ENCODE measurements around the gene RRAD. TPM values are rescaled to one million over a fixed set of nuclear protein-coding genes. Genes with fewer than 3 reads are reported as not detected.
"Not testable (repeated sequence)": the region's sequence is repeated elsewhere in the genome, so short reads cannot be mapped to it uniquely, and the experiment has no call there.

Gene RRAD
- total and polyA plus RNA-seq, 5 experiments from 2014 or later = 0.55 TPM; not detected in 4

DNA sequence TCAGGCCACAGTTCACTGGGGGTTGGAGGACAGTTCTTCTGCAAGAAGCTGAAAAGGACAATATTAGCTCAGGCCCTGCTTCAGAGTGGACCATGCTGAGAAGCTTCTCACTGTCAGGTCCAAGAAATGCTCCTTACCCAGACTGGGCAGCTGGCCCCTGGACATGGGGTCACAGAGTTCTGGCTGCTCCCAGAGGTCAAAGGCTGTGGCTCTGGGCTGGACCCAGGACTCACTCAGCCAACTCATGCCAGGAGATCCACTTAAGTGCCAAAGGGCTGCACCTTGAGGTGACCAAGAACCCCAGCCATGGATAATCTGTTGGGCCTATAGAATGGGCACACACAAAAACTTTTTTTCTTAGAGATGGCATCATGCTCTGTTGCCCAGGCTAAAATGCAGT lies 14.0 kb upstream of the RRAD start:
- H3K27ac Mint-ChIP-seq = peak overlapping the region in 1 of 10 donors; percentile 11
- DNase-seq = no peak
- POLR2A ChIA-PET = no interaction called here

DNA sequence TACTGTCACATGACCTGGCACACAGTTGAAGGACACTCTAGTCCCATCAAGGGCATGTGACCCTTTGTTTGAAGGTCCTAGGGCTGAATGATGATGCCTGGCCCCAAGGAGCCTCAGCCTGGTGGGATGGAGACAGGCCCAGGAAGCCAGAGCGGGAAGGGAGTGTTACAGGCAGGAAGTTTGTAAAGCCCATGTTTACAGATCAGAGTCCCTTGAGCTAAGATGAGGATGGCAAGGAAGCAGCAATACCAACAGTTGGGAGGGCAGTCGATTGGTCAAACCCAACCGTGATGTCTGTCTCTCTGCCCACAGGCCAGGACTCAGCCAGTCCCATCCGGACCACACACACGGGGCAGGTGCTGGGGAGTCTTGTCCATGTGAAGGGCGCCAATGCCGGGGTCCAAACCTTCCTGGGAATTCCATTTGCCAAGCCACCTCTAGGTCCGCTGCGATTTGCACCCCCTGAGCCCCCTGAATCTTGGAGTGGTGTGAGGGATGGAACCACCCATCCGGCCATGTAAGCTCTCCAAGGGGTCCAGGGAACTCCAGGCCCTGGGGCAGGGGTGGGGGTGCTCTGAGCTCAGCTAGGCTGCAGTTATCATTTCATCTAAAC lies 12.5 kb upstream of the RRAD start:
- Mint-ChIP-seq H3K9me3 (no peaks in the 10 kb centered on the region), H3K27ac (peak overlapping the region in 6 of 10 donors; percentile 7 to 75 (median 38)), H3K27me3 (no peaks in the 10 kb centered on the region), H3K36me3 (peaks cover 0 to 61% (median 2%) of the 10 kb centered on the region in 3 donors), H3K4me3 (peak overlapping the region in 1 of 10 donors; percentile 38), H3K4me1 (peaks cover 35 to 55% (median 44%) of the 10 kb centered on the region in 4 donors)
- POLR2A ChIA-PET = no interaction called here
- DNase-seq = no peak
- ATAC-seq = no peak

More for the DNA sequence above, 14.0 kb upstream of the RRAD start:
- peaks cover 0 to 57% (median 0%) of the 10 kb centered on the region in 3 donors for H3K36me3 Mint-ChIP-seq
- no peaks in the 10 kb centered on the region for H3K27me3 Mint-ChIP-seq
- H3K4me3 Mint-ChIP-seq = no peak overlapping the region
- H3K4me1 Mint-ChIP-seq = peaks cover 21 to 39% (median 29%) of the 10 kb centered on the region in 4 donors
- no peak for ATAC-seq
- H3K9me3 Mint-ChIP-seq = no peaks in the 10 kb centered on the region

DNA sequence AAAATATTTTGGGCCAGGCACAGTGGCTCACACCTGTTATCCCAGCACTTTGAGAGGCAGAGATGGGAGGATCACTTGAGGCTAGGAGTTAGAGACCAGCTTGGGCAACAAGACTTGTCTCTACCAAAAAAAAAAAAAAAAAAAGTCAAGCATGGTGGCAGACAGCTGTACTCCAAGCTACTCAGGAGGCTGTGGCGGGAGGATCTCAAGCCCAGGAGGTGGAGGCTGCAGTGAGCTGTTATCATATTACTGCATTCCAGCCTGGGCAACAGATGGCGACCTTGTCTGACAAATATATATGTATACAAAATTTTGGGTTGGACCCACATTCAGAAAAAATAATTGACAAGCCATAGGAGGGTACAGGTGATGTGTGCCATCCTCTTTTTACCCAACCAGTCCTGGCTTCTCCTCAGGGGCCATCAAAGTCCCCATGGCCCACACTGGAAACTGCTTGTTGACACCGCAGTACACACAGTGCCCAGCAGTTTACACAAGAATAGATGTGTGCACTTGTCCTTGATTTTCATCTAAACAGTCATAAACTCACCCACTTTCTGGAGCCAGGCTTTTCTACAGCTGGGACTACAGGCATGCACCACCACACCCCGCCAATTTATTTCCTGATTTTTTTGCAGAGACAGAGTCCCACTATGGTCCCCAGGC lies 11.7 kb upstream of the RRAD start:
- H3K9me3 Mint-ChIP-seq = no peaks in the 10 kb centered on the region
- DNase-seq (no peak), ATAC-seq (no peak)
- POLR2A ChIA-PET = no interaction called here
- H3K4me1 Mint-ChIP-seq = peaks cover 41 to 63% (median 52%) of the 10 kb centered on the region in 4 donors
- peaks cover 0 to 59% (median 2%) of the 10 kb centered on the region in 3 donors for H3K36me3 Mint-ChIP-seq
- H3K4me3 Mint-ChIP-seq = peak overlapping the region; percentile 38 to 100 (median 97)
- peak overlapping the region in 9 of 10 donors; percentile 27 to 82 (median 66) for H3K27ac Mint-ChIP-seq
- H3K27me3 Mint-ChIP-seq = no peaks in the 10 kb centered on the region

DNA sequence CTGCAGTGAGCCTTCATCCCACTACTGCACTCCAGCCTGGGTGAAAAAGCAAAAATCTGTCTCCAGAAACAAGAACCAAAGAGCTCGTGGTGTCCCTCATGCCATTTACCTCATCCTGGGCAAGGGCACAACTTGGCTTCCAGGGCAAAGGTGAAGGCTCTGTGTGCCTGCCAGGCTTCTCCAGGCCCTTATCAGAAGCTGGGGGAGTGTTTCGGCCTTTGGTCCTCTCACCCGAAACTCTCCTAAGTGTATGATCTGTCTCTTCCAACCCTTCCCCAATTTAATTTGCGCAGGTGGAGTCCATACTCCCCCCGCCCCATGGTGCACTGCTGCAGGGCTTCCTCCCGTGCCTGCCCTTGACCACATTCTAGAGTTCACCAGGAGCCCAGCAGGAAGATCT lies 11.1 kb upstream of the RRAD start:
- peak overlapping the region; percentile 38 to 100 (median 98) for H3K4me3 Mint-ChIP-seq
- no peaks in the 10 kb centered on the region for H3K27me3 Mint-ChIP-seq
- H3K9me3 Mint-ChIP-seq = no peaks in the 10 kb centered on the region
- H3K27ac Mint-ChIP-seq = peak overlapping the region in 9 of 10 donors; percentile 16 to 99 (median 76)
- POLR2A ChIA-PET = no interaction called here
- H3K36me3 Mint-ChIP-seq = peaks cover 0 to 58% (median 5%) of the 10 kb centered on the region in 3 donors
- ATAC-seq (no peak), DNase-seq (no peak)
- H3K4me1 Mint-ChIP-seq = peaks cover 41 to 68% (median 57%) of the 10 kb centered on the region in 4 donors

DNA sequence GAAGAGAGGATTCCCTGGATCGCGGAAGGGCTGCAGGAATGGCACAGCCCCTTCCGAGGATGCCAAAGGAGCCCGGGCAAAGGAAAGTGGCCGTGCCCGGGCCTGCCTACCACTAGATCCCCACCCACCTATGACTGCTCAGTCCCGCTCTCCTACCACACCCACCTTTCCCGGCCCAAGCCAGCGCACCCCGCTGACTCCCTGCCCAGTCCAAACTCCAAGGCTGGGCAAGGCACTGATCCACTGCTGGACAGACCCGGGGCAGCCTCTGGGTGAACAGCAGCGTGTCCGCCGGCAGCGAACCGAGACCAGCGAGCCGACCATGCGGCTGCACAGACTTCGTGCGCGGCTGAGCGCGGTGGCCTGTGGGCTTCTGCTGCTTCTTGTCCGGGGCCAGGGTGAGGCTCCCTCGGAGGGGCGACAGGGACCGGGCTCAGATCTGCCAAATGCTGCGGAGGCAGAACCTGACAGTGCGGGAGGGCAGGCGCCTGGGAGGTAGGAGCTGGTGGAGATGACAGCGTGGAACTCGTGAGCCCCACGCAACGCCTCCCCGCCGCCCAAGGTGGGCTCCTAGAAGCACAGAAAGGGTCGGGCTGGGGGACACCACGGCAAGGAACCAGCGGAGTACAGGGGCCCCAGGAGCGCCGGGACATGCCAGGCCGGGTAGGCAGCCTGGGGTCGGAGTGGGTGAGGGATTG lies 10.1 kb upstream of the RRAD start, which contains the start of gene CES2:
CES2 (plus strand) TSS at position 203 of the 698 bp plus-strand sequence; CDS start at position 323, 120 bp downstream.
- Mint-ChIP-seq H3K36me3 (peaks cover 0 to 57% (median 5%) of the 10 kb centered on the region in 3 donors), H3K4me3 (peak within 1 kb of the TSS; percentile 96 to 100 (median 98)), H3K9me3 (no peaks in the 10 kb centered on the region), H3K27ac (peak within 1 kb of the TSS; percentile 95 to 99 (median 99)), H3K27me3 (no peaks in the 10 kb centered on the region), H3K4me1 (peaks cover 41 to 68% (median 57%) of the 10 kb centered on the region in 4 donors)
- ATAC-seq (no peak), DNase-seq (peak in 1 of 10 donors; percentile 61)
- POLR2A ChIA-PET = interaction anchor here (2.3 to 2.7 kb wide), 2 partner anchors 8 to 105 kb away, joined by 6 to 9 read pairs; partner anchors contain the start of gene NAE1

DNA sequence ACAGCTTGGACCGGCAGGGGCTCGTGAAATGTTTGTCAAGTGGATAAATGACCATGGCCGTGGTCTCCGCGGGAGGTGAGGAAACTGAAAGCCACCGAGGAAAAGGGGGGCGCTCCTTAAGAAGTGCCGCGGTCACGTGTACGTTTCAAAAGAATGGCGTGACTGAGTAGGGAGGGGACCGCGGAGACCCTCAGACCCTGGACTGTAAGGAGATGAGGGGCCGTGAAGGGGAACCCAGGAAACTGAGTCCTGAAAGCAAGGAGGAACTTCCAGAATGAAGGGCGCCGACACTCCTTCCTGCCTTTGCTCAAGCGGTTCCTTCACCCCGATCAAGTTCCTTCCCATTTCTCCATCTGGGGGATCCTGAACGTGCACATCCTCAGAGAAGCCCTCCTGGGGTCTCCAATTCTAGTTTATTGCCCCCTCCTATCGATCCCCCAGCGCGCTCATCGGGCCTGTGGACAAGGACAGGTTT lies 9.5 kb upstream of the RRAD start:
- not testable (repeated sequence) for H3K9me3 Mint-ChIP-seq, DNase-seq, H3K27me3 Mint-ChIP-seq, ATAC-seq
- POLR2A ChIA-PET = interaction anchor here (2.3 to 2.7 kb wide), 2 partner anchors 9 to 105 kb away, joined by 6 to 9 read pairs; partner anchors contain the start of gene NAE1
- Mint-ChIP-seq H3K4me3 (peak overlapping the region; percentile 96 to 100 (median 98)), H3K27ac (peak overlapping the region; percentile 95 to 99 (median 99)), H3K36me3 (peaks cover 0 to 52% (median 5%) of the 10 kb centered on the region in 3 donors), H3K4me1 (peaks cover 41 to 68% (median 57%) of the 10 kb centered on the region in 4 donors)

DNA sequence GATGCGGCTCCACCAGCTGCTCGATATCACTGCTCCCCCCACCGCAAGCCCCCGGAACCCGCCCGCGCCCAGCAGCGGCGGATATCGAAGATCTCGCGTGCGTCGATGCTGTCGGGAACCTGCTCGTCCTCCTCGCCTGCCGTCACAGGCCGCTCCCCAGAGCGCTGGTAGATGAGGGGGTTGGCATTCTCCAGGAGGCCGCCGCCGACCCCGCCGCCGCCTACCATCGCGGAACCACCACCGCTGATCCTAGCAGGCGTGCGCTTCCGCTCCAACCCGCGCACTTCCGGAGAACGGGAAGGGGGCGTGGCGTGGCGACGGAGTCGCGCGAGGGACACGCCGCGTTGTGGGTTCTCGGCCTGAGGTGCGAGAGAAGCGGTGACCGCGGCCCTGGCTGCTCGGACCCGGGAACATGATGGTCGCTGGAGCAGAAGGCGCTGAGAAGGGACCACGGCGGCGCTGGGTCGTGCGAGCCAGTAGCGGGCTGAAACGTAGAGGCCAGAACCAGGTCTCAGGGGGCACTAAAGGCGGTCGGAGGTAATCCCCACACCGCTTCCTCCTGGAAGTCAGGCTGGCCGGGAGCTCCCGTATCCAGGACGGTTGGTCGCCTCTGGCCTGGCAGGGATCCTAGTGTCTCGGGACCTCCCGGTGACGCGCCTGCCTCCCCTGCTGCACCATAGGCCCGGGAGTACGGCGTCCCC lies 9.0 kb upstream of the RRAD start, which contains the start of gene CIAO2B:
CIAO2B (minus strand) TSS at position 265 of the 701 bp plus-strand sequence; CDS start at position 227, 38 bp downstream.
- Mint-ChIP-seq H3K36me3 (peaks cover 0 to 46% (median 5%) of the 10 kb centered on the region in 3 donors), H3K27ac (peak within 1 kb of the TSS; percentile 95 to 99 (median 99)), H3K27me3 (no peaks in the 10 kb centered on the region), H3K4me3 (peak within 1 kb of the TSS; percentile 96 to 100 (median 98)), H3K4me1 (peaks cover 41 to 68% (median 57%) of the 10 kb centered on the region in 4 donors), H3K9me3 (no peaks in the 10 kb centered on the region)
- POLR2A ChIA-PET = interaction anchor here (0.9 to 2.7 kb wide), 5 partner anchors 9 to 313 kb away, joined by 3 to 9 read pairs (median 3); partner anchors contain the start of genes FHOD1 and NAE1
- peak; percentile 90 to 95 for ATAC-seq
- DNase-seq = peak; percentile 84 to 94 (median 90)

DNA sequence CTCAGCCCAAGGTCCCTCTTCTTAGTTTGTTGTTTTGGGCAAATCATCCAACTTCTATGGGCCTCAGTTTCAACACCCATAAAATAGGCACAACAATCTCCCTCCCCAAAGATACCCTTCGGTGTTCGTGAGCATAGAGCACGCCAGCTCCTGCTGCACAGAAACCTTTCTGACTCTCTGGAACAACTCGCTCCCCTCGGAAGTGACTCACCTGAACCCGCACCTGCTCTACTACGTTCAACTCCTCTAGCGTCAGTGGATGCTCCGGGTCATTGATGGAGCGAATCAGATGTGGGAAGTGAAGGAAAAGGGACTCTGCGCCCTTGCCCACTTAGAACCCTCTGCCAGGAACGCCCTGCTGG lies 8.4 kb upstream of the RRAD start:
- POLR2A ChIA-PET = interaction anchor here (0.9 to 2.7 kb wide), 7 partner anchors 10 to 314 kb away, joined by 3 to 9 read pairs (median 3); partner anchors contain the start of genes FHOD1, NAE1 and PDP2
- peaks cover 0 to 41% (median 5%) of the 10 kb centered on the region in 3 donors for H3K36me3 Mint-ChIP-seq
- DNase-seq = peak in 1 of 10 donors; percentile 26
- H3K27ac Mint-ChIP-seq = peak overlapping the region; percentile 95 to 99 (median 99)
- H3K4me1 Mint-ChIP-seq = peaks cover 41 to 66% (median 57%) of the 10 kb centered on the region in 4 donors
- H3K4me3 Mint-ChIP-seq = peak overlapping the region; percentile 96 to 100 (median 98)
- no peaks in the 10 kb centered on the region for H3K27me3 Mint-ChIP-seq
- no peaks in the 10 kb centered on the region for H3K9me3 Mint-ChIP-seq
- ATAC-seq = peak in 1 of 2 donors; percentile 43

DNA sequence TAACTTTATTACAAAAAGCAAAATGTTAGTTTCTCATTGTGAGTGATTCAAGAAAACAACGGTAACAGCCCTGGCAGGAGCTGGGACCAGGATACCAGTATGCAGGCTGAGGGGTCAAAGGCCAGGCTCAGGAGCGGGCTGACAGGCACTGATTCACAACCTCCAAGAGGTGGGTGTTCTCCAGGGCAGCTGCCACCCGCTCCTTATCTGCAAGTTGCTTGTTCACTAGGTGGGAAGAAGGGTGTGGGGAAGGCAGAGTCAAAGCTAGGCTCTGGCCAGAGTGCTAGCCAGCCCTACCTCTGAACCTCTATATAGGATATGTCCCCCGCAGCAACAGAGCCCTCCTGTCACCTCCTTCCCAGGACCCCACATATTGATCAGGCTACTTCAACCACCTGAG lies 6.7 kb upstream of the RRAD start:
- H3K4me1 Mint-ChIP-seq = peaks cover 33 to 54% (median 48%) of the 10 kb centered on the region in 4 donors
- H3K36me3 Mint-ChIP-seq = peaks cover 0 to 30% (median 5%) of the 10 kb centered on the region in 3 donors
- POLR2A ChIA-PET = no interaction called here
- no peak for ATAC-seq
- no peaks in the 10 kb centered on the region for H3K27me3 Mint-ChIP-seq
- DNase-seq = no peak
- H3K27ac Mint-ChIP-seq = peak overlapping the region; percentile 2 to 99 (median 99)
- H3K9me3 Mint-ChIP-seq = no peaks in the 10 kb centered on the region
- H3K4me3 Mint-ChIP-seq = peak overlapping the region; percentile 96 to 100 (median 98)

DNA sequence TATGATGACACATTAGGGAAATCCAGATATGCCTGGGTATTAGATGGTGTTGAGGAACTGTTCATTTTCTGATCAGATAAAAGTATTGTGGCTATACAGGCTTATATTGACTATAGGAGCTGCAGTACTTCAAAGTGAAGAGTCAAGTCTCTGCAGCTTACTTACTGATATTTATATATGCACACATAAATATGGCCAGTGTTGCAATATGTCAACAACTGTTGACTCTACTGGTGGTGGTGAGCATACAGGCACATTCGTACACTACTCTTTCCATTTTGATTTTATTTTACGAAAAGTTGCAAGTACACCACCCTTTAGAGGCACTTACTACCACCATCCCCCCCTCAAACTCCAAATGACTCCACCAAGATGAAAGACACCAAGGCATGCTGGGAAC lies 6.3 kb upstream of the RRAD start:
- ATAC-seq (no peak), DNase-seq (no peak)
- H3K27ac Mint-ChIP-seq = peak overlapping the region; percentile 2 to 99 (median 75)
- peaks cover 32 to 50% (median 45%) of the 10 kb centered on the region in 4 donors for H3K4me1 Mint-ChIP-seq
- peaks cover 0 to 29% (median 5%) of the 10 kb centered on the region in 3 donors for H3K36me3 Mint-ChIP-seq
- H3K4me3 Mint-ChIP-seq = peak overlapping the region in 8 of 10 donors; percentile 11 to 99 (median 82)
- POLR2A ChIA-PET = no interaction called here
- H3K9me3 Mint-ChIP-seq = no peaks in the 10 kb centered on the region
- no peaks in the 10 kb centered on the region for H3K27me3 Mint-ChIP-seq

DNA sequence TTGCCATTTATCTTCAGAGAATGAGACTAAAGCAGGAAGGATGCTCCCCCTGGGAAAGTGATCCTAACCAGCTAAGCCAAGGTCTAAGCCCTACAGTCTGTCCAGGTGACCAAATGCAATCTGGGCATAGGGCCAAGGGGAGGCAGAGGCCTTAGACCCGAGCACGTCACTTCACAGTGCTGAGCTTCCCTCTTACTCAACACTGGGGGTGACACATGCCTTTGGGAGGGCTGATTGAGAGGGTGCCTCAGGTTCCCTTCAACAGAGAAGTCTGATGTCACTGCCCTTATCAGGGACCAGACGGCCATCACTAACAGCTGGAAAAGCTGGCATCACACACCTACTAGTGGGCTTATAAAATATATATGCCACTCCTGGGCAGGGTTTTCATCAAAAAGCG lies 4.9 kb upstream of the RRAD start:
- ATAC-seq (no peak), DNase-seq (no peak)
- POLR2A ChIA-PET = interaction anchor here (1.4 kb wide), 1 partner anchor 11 kb away, joined by 4 read pairs; no protein-coding TSS in a partner anchor
- Mint-ChIP-seq H3K27me3 (peaks cover 0 to 12% (median 5%) of the 10 kb centered on the region in 5 donors), H3K27ac (peak overlapping the region in 1 of 10 donors; percentile 12), H3K9me3 (no peaks in the 10 kb centered on the region), H3K4me1 (peaks cover 25 to 43% (median 37%) of the 10 kb centered on the region in 4 donors), H3K4me3 (peak overlapping the region in 2 of 10 donors; percentile 2 to 12), H3K36me3 (peaks cover 0 to 24% (median 5%) of the 10 kb centered on the region in 3 donors)

Measured in naive thymus-derived CD8-positive, alpha-beta T cell (primary cell).